ENCODE measurements around the gene LTBP3.
A peak's percentile ranks its signal among the peaks of the same experiment; 100 is the strongest.

The LTBP3 gene
- total RNA-seq = 23.6 to 270 (median 164) reads per million in 3 experiments

DNA sequence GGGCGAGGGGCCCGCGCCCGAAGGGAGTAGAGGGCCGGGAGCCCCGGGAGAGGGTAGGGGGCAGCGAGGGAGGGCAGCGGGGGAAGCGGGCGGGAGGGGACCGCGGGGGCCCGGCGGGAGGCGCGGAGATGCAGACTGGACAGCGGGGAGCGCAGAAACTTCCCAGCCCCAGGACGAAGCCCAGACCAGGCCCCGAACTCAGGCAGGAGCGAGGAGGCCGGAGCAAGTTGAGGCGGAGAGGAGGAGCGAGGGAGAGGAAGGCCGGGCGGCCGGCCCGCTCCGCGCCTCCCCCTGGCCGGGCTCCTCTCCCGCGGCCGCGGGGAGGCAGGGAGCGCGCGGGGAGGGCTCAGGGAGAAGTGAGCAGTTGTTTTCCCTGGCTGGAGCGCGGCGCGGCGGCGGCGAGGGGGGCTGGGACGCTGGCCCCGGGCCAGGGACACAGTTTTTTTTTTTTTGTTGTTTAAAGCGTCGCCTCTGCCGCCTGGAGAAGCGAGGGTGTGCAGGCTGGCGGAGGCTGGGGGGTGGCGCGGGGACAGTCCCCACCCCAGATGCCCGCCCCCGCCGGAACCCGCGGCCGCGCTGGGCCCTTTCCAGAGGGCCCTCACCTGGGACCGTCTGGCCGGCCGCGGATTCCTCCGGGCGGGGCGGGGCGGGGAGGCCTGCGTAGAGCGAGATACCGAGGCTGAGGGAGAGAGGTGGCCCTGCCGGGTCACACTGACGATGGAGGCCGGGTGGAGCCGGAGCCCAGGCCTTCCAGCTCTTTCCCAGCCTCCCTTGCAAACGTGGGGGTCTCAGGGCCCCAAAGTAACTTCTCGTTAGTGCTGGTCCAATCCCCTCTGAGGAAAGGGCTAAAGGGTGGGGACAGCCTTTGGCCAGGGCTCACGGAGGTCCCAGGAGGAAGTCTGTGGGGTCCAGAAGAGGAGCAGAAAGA, at the start of gene LTBP3:
Gene LTBP3 (minus strand): TSS at position 358 of the 928 bp plus-strand sequence. CDS start 400 bp downstream, outside the sequence.
- DNase-seq = peak; percentile 38

DNA sequence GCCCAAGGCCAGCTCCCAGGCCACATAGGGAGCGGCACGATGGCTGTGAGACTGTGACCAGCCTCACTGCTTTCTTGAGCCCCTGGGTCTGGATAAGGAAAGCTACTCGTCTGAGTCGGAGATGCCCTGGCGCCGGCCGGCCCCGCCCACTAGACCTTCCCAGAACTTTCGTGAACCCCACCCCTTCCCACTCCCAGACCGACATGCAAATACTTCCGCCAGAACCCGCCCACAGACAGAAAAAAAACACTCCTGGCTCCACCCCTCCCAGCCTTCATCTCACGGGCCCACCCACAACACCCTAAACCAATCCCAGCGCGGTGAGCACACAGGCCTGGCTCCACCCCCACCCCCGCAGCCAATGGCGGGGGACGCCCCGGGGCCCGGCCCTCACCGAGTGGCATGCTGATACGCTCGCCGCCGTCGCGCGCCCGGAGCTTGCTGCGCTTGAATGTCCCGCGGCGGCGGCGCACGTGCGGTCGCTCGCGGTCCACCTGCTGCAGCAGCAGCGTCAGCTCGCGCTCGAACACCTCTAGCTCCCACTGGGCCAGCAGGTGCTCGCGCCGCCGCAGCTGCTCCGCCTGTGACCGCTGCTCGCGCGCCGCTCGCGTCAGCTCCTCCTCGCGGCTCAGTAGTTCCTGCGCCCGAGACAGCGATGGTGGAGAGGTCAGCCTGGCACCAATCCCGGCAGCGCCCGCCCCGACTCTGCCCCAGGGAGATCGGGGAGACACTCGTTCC, 48.9 kb upstream of the LTBP3 start:
- no peak for DNase-seq

DNA sequence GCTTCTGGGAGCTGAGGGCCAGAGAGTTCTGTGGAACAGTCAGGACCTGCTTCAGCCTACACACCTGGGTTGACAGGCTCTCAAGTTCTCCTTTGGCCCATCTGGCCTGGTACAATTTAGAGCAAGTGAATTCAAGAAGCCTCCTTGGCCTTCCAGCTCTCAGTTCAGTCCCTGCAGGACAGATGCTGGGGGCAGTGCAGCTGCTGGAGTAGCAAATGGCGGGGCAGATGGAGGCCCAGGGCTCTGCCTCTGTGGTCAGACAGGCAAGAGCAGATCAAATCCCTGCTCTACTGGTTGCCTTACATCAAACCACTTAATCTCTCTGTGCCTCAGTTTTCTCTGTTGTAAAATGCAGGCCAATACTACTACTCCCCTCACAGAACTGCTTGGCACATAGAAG, 46.1 kb upstream of the LTBP3 start:
- DNase-seq = no peak

DNA sequence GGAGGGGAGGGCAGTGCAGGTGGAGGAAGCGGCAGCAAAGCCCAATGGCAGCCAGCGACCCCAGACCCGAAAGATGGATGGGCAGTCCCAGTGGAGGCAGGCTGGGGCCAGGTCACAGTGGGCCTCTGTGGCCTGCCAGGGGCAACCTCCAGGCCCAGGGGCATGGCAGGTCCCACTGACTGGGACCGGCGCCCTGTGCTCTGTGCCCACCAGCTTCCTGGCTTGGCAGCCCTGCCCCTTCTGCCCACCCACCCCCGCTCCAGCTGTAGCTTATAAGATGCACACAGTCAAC, 41.7 kb upstream of the LTBP3 start:
- DNase-seq = no peak

DNA sequence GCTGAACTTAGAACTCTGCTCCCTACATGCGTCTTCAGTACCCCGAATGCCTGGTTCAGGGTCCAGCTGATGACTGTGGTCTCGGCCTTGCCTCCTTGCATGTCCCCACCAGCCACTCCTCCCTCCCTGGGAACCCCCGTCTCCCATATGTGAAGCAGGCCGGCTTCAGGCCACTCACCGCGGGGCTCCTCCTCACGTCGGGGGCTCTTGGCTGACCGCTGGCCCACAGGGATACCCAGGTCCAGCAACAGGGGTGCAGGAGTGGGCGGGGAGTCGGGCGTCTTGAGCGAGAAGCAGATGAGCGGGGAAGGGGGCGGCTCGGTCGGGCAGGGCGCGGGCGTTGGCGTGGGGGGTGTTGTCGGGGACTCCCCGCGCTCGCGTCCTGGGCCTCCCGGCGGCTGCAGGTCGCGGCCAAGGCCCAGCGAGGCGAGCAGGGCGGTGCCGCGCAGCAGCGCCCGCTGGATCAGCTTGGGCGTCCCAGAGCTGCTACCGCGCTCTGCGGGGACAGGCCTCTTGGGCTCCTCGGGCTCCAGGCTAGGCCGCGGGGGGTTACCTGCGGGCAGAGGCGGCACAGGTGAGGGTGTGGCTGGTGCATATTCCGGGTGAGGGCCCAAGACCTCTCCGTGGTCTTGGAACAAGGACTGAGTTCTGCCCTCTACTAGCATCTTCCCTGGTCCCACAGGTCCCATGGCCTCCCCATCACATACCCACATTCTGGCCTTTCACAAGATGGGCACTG, 41.2 kb upstream of the LTBP3 start:
- DNase-seq = no peak

DNA sequence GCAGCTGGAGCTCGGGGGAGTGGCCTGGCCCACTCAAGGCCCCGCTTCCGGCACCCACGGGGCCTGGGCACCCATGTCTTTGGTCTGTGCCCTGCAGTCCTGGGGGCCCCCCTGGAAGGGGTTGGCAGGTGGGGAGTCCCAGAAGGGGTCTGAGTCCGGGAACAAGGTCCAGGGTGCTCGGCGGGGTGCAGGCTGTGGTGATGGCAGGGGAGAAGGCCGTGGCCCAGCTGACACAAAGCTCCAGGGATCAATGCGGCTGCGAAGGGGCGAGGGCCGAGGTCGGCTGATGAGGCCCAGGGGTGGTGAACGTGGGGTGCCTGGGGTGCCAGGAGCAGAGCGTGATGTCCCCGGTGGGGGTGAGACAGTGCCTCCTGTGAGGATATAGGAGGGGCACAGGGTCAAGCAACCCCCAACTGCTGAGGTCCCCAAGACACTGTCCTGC, 40.1 kb upstream of the LTBP3 start:
- DNase-seq = no peak

DNA sequence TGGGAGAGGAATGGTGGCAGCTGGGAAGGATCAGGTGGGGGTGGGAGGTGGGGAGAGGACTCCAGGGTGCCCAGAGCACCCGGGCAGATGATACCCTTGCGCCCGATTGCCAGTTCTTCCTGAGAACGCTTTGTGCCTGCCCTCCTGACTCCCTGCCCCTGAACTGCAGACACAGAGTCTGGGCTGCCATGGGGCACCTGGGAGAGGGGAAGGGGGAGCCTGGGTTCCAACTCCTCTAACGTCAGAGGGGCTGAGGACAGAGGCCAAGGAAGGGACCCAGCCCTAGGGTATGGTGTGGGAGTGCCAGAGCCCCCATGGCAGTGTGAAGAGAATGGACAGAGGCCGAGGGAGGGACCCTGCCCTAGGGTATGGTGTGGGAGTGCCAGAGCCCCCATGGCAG, 38.4 kb upstream of the LTBP3 start:
- DNase-seq = no peak

DNA sequence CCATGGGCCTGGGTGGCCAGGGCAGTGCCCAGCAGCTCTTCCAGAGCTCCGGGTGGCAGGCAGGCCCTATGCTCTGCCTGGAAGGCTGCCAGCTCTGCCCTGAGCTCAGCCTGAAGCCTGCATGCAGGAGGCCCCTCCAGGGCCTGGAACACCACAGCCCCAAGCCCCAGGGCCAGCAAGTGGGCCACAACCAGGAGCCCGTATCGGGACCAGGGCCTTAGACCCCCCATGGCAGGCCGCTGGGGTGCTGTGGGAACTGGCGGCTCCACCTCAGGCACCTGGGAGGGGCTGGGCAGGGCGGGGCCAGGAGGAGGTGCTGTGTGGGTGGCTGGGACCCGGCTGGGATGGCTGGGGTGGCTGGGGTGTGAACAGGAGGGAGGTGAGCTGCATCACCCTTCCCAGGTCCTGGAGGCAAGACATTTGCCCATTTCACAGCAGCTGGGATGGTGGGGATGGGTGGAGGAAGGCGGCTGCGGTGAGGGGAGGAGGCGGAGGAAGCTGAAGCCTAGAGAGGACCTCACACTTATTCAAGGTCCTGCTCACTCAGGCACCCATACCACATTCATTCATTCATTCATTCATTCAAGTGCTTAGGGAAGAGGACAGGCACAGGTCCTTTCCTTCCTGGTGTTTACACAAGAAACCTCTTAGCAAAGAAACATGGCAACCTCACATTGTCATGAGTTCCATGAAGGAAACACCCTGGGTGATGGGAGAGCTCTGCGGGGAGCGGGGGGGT, 37.6 kb upstream of the LTBP3 start, which contains the start of gene KCNK7:
Gene KCNK7 (minus strand): TSS at position 258 of the 739 bp plus-strand sequence. CDS start 28 bp downstream, at position 230.
- no peak for DNase-seq

DNA sequence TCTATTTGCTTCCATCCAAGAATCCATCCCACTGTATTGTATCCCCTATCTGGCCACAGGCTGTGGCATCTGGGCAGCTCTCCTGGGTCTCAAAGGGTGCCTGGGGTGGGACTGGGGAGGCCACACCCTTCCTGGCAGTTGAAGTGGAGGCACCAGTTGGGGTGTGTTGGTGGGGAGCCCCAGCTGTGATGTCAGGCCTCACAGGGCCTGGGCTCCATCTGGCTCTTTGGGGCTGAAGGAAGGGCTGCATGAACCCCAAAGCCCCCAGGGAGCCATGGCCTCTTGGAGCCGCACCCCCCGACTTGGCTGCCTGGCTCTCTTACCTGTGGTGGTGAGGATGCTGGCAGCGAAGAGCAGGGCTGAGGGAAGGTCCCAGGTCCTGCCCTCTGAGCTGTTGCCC, 37.0 kb upstream of the LTBP3 start:
- no peak for DNase-seq

DNA sequence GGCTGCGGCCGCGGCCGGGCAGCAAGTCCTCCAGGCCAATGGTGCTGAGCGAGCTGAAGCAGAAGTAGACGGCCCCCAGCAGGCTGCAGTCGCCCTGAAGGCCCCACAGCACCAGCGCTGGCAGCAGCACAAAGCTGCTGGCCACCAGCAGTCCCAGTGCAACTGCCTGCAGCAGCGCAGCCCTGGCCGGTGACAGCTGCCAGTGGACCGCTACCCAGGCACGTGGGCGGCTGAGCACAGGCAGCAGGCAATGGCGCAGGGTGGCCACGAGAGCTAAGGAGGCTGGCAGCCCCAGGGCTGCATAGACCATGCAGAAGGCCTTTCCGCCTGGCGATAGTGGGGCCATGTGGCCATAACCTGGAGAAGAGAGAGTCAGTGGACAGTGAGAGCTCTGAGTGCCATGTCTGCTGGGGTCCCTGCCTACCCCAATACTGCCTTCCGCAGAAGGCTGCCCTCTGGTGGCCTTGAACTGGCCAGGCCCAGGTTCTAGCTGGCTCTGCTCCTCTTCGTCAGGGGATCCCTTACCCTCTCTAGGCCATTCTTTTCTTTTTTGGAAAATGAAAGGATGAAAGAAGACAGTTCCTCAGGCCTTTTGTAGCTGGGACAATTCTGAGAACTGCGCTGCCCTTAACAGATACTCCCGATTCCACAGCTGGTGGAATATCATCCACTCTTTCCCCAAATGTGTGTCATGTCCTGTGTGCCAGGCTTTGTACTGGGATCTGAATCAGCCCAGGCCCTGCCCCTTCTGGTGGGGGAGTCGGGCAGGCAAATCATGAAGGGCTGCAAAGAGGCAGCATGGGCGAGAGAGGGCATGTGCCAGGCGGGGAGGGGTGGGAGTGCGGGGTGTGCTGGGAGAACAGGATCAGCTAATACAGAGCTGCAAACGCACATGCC, 35.6 kb upstream of the LTBP3 start:
- DNase-seq = no peak

DNA sequence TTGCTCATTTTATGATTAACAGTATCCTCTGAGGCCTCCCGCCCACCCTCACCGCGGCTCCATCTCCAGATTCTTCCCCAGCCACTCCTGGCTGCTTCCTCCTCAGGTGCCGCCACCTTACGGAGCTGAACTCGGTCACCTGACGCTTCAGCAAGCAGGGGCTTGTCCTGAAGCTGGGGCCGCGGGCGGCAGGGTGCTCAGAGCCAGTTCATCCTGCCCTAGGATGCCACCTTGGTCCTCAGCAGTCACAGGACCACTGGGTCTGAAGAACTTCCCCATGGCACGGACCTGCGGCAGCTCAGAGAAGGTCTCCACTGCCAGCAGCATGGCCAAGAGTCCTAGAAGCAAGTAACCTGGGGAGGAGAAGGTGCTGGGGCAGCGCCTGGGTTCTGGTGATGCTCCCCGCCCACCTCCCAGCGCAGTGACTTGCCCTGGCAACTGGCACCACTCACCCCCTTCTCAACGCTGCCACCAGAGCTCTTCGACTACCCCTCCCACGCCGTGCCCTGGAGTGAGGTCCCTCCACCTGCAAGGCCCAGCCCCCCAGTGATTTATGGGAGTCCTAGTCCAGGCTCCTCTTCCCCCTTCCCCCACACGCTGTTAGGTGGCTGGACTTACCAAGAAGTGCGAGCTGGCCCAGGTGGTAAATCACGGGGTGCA, 34.8 kb upstream of the LTBP3 start:
- DNase-seq = no peak

DNA sequence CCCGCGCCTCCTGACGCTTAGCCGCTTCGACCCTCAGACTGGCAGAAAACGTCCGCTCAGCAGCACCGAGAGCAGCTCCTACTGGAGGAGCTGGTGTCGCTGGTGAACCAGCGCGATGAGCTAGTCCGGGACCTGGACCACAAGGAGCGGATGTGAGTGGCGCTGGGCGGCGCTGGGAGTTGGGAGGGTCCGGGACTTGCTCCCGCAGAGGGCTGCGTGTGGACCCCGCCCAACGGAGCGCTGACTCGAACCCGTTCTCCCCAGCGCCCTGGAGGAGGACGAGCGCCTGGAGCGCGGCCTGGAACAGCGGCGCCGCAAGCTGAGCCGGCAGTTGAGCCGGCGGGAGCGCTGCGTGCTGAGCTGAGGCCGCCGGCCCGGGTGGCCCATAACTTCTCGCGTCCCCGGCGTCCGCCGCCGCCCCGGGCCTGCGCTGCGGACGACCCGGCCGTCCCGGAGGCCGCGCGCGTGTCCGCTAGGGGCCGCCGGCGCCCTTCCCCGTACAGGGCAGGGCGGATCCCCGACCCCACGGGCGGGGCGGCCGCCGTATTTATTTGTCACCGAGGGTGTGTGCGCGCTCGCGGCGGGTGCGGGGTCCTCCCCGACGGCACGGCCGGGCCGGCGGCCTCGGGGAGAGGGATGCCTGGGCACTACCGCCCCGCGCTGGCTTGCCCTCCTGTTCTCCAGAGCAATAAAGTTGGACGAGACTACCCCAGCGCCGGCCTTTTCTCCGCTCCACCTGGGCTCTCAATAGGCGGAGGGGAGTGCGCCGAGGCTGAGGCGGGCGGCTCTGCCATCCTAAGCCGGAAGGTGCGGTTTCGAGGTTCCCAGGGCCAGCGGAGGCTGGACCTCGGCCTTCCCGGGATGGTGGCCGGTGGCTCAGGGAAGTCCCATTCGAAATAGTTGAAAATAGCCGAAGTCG, 34.0 kb upstream of the LTBP3 start:
- no peak for DNase-seq

DNA sequence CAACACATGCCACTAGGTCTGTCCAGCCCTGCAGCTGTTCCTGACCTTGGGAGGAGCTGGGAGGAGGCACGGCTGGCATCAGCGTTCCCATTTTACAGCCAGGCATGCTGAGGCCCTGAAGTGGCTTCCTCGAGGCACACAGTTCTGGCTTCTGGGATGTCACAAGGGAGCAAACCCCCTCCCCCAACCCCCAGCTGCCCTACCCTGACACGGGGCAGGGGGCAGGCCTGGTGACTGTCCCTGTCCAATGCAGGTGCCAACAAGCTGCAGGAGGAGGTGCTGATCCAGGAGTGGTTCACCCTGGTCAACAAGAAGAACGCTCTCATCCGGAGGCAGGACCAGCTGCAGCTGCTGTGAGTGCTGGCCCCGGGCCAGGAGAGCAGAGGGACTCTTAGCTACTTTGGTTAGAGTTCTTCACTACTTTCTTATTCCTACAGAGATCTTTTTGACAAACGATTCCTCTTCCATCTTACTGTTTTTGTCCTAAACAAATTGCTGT, 32.1 kb upstream of the LTBP3 start:
- DNase-seq = no peak

DNA sequence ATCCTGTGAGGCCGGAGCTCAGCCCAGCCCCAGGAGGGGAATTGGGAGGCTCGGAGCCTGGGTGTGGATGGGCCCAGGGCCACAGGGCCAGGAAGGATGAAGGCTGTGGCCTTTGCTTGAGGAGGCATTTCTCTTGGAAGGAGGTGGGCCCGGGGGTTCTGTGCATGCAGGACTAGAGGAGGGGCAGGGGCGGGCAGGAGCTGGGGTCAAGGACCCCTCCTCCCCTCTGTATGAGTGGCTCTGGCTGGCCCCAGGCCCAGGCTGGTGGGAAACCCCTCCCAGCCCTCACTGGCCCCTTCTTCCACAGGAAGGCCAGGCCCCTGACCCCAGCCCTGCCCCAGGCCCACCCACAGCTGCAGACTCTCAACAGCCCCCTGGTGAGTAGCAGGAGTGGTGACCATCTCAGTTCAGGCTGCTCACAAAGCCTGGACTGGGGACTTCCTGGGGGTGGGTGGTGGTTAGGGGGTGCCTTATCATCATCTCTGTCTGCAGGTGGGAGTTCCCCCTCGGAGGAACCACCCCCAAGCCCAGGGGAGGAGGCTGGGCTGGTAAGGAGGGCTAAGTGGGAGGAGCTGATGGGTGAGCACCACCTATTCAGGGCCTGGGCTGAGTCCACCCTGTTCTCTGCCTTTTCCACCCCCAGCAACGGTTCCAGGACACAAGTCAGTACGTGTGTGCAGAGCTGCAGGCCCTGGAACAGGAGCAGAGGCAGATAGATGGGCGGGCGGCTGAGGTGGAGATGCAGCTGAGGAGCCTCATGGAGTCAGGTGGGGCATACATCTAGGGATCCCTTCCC, 31.5 kb upstream of the LTBP3 start:
- DNase-seq = no peak

DNA sequence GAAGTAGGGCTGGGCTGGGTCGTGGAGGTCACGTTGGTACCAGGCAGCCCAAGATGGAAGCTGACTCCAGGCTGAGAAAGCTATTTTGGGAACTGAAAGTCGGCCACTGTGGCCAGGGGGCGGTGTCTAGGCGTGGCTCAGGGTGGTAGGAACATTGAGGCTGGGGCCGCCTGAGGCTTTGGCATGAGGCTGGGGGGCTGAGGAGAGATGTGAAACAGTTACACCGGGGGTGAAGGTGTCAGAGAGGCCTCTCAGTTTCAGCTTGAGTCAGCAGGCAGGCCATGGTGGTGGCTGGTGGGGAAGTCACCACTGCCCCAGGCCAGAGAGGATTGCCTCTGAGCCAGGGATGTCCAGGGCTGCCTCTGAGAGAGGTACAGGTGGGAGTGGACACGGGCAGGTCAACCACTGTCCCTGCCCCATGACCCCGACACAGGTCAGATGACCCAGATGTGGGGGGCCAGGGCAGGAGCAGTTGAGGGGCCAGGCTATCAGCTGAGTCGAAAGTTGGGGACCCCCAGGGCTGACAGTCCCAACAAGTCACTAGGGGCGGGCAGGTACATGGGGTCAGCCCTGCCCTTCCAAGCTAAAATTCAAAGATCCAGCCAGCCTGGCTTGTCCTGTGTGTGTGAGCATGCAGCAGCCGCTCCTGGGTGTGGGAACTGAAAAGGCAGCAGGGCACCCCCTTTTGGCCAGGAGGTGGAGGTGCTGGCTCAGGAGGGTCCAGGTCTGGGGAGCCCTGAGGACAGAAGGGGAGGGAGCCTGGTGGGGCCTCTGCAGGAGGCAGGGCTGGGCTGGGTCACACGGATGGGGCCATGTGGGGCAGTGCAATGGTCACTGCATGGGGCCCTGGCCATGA, 30.3 kb upstream of the LTBP3 start:
- DNase-seq = peak; percentile 75

DNA sequence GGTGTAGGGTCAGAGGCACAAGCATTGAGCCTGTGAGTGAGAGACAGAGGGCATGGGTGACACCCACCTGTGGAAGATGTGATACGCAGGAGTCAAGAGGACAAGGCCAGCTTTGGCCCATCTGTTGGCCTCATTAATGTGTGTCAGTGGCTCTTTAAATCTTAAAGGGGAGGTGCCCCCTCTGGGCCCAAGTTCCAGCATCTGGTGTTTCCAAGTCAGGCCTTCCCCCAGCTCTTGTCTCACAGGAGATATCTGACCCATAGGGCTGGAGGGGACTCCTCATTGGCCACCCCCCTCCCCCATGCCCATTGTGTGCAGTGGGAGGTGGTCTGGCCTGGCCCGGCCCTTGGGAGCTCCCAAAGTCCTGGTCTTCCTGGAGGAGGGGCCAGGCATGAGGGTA, 28.5 kb upstream of the LTBP3 start:
- DNase-seq = no peak

DNA sequence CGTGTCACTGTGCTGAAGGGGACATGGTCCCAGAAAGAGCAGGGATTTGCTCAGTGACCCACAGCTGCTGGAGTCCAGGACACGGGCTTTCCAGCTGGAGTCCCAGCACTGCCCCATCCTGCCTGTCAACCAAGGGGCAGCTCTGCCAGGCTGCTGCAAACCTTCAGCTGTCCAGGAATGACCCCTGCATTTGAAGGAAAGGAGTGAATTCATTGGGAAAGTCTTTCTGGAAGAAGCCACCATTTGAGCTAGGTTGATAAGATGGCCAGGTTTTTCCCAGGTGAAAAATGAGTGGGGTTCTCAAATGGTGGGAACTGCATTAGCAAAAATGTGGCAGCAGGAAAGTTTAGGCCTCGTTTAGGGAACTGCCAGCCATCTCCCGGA, 28.1 kb upstream of the LTBP3 start:
- no peak for DNase-seq
